ENCODE measurements around the gene ROR2. TPM values are rescaled to one million over a fixed set of nuclear protein-coding genes. Genes with fewer than 3 reads are reported as not detected.
"Not testable (repeated sequence)": the region's sequence is repeated elsewhere in the genome, so short reads cannot be mapped to it uniquely, and the experiment has no call there.

ROR2 gene
- total RNA-seq, 1 experiment from 2014 or later, result not detected

- POLR2A ChIA-PET (ENCODE audit: unreplicated experiment), result no interaction called here
- H3K27me3 ChIP-seq (ENCODE audit: low read length), result peaks cover 4% of the 10 kb centered on the region; the same call in 1 of the 2 replicates
These were observed 149.5 kb downstream of the ROR2 start for GRCh38 chr9:91800473-91801030.

GRCh38 chr9:91799113-91799744 lies 150.8 kb downstream of the ROR2 start:
- intact Hi-C loops (cut with micrococcal nuclease), result no loop called here
- Histone ChIP-seq H3K9ac (ENCODE audit: low read length) (no peak overlapping the region), H2AFZ (ENCODE audit: low read length) (no peak overlapping the region), H3K4me3 (ENCODE audit: low read length) (no peak overlapping the region), H3K27me3 (ENCODE audit: low read length) (peaks cover 4% of the 10 kb centered on the region; the same call in 1 of the 2 replicates), H3K9me3 (ENCODE audit: low read length) (no peaks in the 10 kb centered on the region), H3F3A (ENCODE audit: low read length, unreplicated experiment) (no peaks in the 10 kb centered on the region), H3K4me2 (ENCODE audit: low read length) (no peak overlapping the region), H3K79me2 (ENCODE audit: low read length) (no peaks in the 10 kb centered on the region), H4K20me1 (ENCODE audit: low read length) (no peaks in the 10 kb centered on the region), H3K27ac (ENCODE audit: low read length) (no peak overlapping the region), H3K36me3 (ENCODE audit: low read depth, low read length) (no peaks in the 10 kb centered on the region), H3K9me2 (replicated peaks; ENCODE audit: low read length) (no peaks in the 10 kb centered on the region), H3K4me1 (ENCODE audit: insufficient read depth, low read length) (peaks cover 10% of the 10 kb centered on the region; the same call in 1 of the 2 replicates)
- ATAC-seq (no peak), DNase-seq (no peak)
- TF ChIP-seq EZH2phosphoT487 (IDR thresholded peaks at IDR 0.05; ENCODE audit: borderline replicate concordance, low read length) (no peak), CTCF (conservative IDR thresholded peaks at IDR 0.05; ENCODE audit: low read depth, low read length) (no peak), EZH2 (IDR thresholded peaks at IDR 0.05; ENCODE audit: low read length, unreplicated experiment) (no peak)
- POLR2A ChIA-PET (ENCODE audit: unreplicated experiment), result no interaction called here
- CTCF ChIA-PET, result no interaction called here
- BruUV-seq (replicated peaks), result no TSS peak

More at GRCh38 chr9:91800473-91801030, 149.5 kb downstream of the ROR2 start:
- Histone ChIP-seq H3K4me3 (ENCODE audit: low read length) (no peak overlapping the region), H2AFZ (ENCODE audit: low read length) (no peak overlapping the region), H3K9me2 (replicated peaks; ENCODE audit: low read length) (no peaks in the 10 kb centered on the region), H4K20me1 (ENCODE audit: low read length) (no peaks in the 10 kb centered on the region), H3K9me3 (ENCODE audit: low read length) (no peaks in the 10 kb centered on the region), H3F3A (ENCODE audit: low read length, unreplicated experiment) (no peaks in the 10 kb centered on the region), H3K9ac (ENCODE audit: low read length) (no peak overlapping the region), H3K4me2 (ENCODE audit: low read length) (no peak overlapping the region), H3K4me1 (ENCODE audit: insufficient read depth, low read length) (peaks cover 8% of the 10 kb centered on the region; the same call in 1 of the 2 replicates), H3K36me3 (ENCODE audit: low read depth, low read length) (no peaks in the 10 kb centered on the region), H3K79me2 (ENCODE audit: low read length) (no peaks in the 10 kb centered on the region), H3K27ac (ENCODE audit: low read length) (no peak overlapping the region)
- TF ChIP-seq CTCF (conservative IDR thresholded peaks at IDR 0.05; ENCODE audit: low read depth, low read length) (no peak), EZH2phosphoT487 (IDR thresholded peaks at IDR 0.05; ENCODE audit: borderline replicate concordance, low read length) (no peak), EZH2 (IDR thresholded peaks at IDR 0.05; ENCODE audit: low read length, unreplicated experiment) (no peak)
- DNase-seq (no peak), ATAC-seq (no peak)
- CTCF ChIA-PET, result no interaction called here
- no TSS peak for BruUV-seq (replicated peaks)
- intact Hi-C loops (cut with micrococcal nuclease), result no loop called here

GRCh38 chr9:91798273-91799112 lies 151.5 kb downstream of the ROR2 start:
- POLR2A ChIA-PET (ENCODE audit: unreplicated experiment); H4K20me1 ChIP-seq (ENCODE audit: low read length); H3K36me3 ChIP-seq (ENCODE audit: low read depth, low read length); H3F3A ChIP-seq (ENCODE audit: low read length, unreplicated experiment); H3K9me2 ChIP-seq (replicated peaks; ENCODE audit: low read length); H3K9me3 ChIP-seq (ENCODE audit: low read length); H3K9ac ChIP-seq (ENCODE audit: low read length); H3K79me2 ChIP-seq (ENCODE audit: low read length); CTCF ChIA-PET; H3K27ac ChIP-seq (ENCODE audit: low read length); H3K27me3 ChIP-seq (ENCODE audit: low read length); H3K4me3 ChIP-seq (ENCODE audit: low read length); H3K4me2 ChIP-seq (ENCODE audit: low read length); H2AFZ ChIP-seq (ENCODE audit: low read length); intact Hi-C loops (cut with micrococcal nuclease); DNase-seq; ATAC-seq; BruUV-seq (replicated peaks): not testable (repeated sequence)
- peaks cover 10% of the 10 kb centered on the region; the same call in 1 of the 2 replicates for H3K4me1 ChIP-seq (ENCODE audit: insufficient read depth, low read length)

GRCh38 chr9:91797517-91797916 lies 152.5 kb downstream of the ROR2 start:
- H3K9me2 ChIP-seq (replicated peaks; ENCODE audit: low read length); ATAC-seq; H3K4me2 ChIP-seq (ENCODE audit: low read length); H3K4me3 ChIP-seq (ENCODE audit: low read length); H3K9ac ChIP-seq (ENCODE audit: low read length); H2AFZ ChIP-seq (ENCODE audit: low read length); H3K79me2 ChIP-seq (ENCODE audit: low read length); H3F3A ChIP-seq (ENCODE audit: low read length, unreplicated experiment); H3K27ac ChIP-seq (ENCODE audit: low read length); CTCF ChIA-PET; H3K36me3 ChIP-seq (ENCODE audit: low read depth, low read length); POLR2A ChIA-PET (ENCODE audit: unreplicated experiment); intact Hi-C loops (cut with micrococcal nuclease); BruUV-seq (replicated peaks); H4K20me1 ChIP-seq (ENCODE audit: low read length); H3K9me3 ChIP-seq (ENCODE audit: low read length); DNase-seq: not testable (repeated sequence)
- H3K4me1 ChIP-seq (ENCODE audit: insufficient read depth, low read length), result peaks cover 10% of the 10 kb centered on the region; the same call in 1 of the 2 replicates
- peaks cover 11% of the 10 kb centered on the region for H3K27me3 ChIP-seq (ENCODE audit: low read length)

Measured in PC-3 (cell line).